Adrenal gland (tissue), 12 donors: ENCODE measurements around the gene DNAJB2. TPM values are rescaled to one million over a fixed set of nuclear protein-coding genes. Genes with fewer than 3 reads are reported as not detected.
A peak's percentile ranks its signal among the peaks of the same experiment; 100 is the strongest.
"Not testable (repeated sequence)": the region's sequence is repeated elsewhere in the genome, so short reads cannot be mapped to it uniquely, and the experiment has no call there.

Experiments
- DNase-seq, 7 donors: peaks; one replicate each; pipeline ENCODE4 v3.0.0-alpha.2; 2019 to 2020
- H3K27ac ChIP-seq, 5 donors: fragments of 200-600 bp; sonication (generic) in 4 of 5; 1 replicate in 3 of 5; 2 replicates in 2 of 5; pipeline versions ENCODE4 v1.5.1 to v1.8.0; 2016 to 2020; ENCODE audit warnings: mild to moderate bottlenecking in 1 of 5
- H3K27me3 ChIP-seq: fragments of 200-600 bp; 2 replicates; pipeline ENCODE4 v1.8.0; 2021
- H3K36me3 ChIP-seq, 2 donors: fragments of 200-600 bp; replicated peaks in 1 of 2; 1 replicate in 1 of 2; 2 replicates in 1 of 2; pipeline versions ENCODE4 v1.5.1 to v1.8.0; 2018 to 2022
- H3K4me1 ChIP-seq, 2 donors: fragments of 200-600 bp; replicated peaks in 1 of 2; 1 replicate in 1 of 2; 2 replicates in 1 of 2; pipeline versions ENCODE4 v1.5.1 to v1.8.0; 2018 to 2021
- H3K4me3 ChIP-seq, 4 donors: fragments of 200-600 bp; sonication (generic) in 3 of 4; one replicate each; pipeline ENCODE4 v1.5.1; 2016 to 2018
- H3K9me3 ChIP-seq, 3 donors: fragments of 200-600 bp; sonication (generic) in 1 of 3; replicated peaks in 1 of 3; 1 replicate in 2 of 3; 2 replicates in 1 of 3; pipeline versions ENCODE4 v1.5.1 to v1.8.0; 2016 to 2021
- POLR2A ChIP-seq, 2 donors: fragments of 450-650 bp; IDR thresholded peaks; one replicate each; pipeline ENCODE4 v1.6.1; 2017; ENCODE audit warnings: antibody characterized with exemption in 2 of 2, mild to moderate bottlenecking in 2 of 2, moderate library complexity in 1 of 2
- WGBS, 4 donors: extraction: QIAGEN DNeasy Blood & Tissue Kit in 2 of 4; methylation state at CpG; one replicate each; pipeline versions ENCODE4 v1.1.5 to v1.1.7; 2013 to 2017; 5-methylcytosine and 5-hydroxymethylcytosine counted together
- intact Hi-C, 2 donors: fragments of 100-400 bp; cut with DNase I; formaldehyde crosslinking; loops; one replicate each; pipeline versions ENCODE4 v1.14.1 to v1.15.0; 2022 to 2023
- polyA plus RNA-seq, 3 donors: library from polyadenylated mRNA; stranded (reverse); fragments of 200-250 nt in 2 of 3; fragments of 350-450 nt in 1 of 3; fragmentation: Illumina TruSeq in 1 of 3; extraction: RNeasy Lipid Tissue Mini Kit (QIAGEN cat#74804) in 1 of 3; gene quantifications; one replicate each; pipeline ENCODE4 v1.2.3, GENCODE V29; 2013 to 2014
- total RNA-seq, 9 donors: library from RNA; depleted of rRNA in 4 of 9; stranded (reverse); fragments of >200 nt in 4 of 9; fragments of 120-200 nt in 1 of 9; fragmentation: NEBNext Ultra II Directional in 1 of 9; extraction: Animal tissue kit (Norgen Biotek cat#: 25700) in 1 of 9; gene quantifications; one replicate each; pipeline versions ENCODE4 v1.1.0 to v1.2.4, GENCODE V29; 2013 to 2023
- TF ChIP-seq, protein P1 (sequence below), 6 experiments: fragments of 450-650 bp in 4 of 6; fragments of 200-600 bp in 2 of 6; sonication (generic) in 1 of 6; IDR thresholded peaks; 1 replicate in 5 of 6; 2 replicates in 1 of 6; pipeline versions ENCODE4 v1.5.1 to v1.8.0; 2016 to 2021; ENCODE audit warnings: antibody characterized with exemption in 6 of 6, mild to moderate bottlenecking in 2 of 6, moderate library complexity in 1 of 6
- donor health status: healthy with polysubstance abuse.
- donor health status: Bipolar disorder and iron deficiency.
- donor health status: DM: yes; HTN: yes; CAD: no.
- donor health status: DM: no; HTN: no; CAD: no.
- donor health status: DM: no; HTN: no; CAD: no.
- donor health status: DM: yes; HTN: yes; CAD: no.

Gene DNAJB2
- total and polyA plus RNA-seq, 12 donors: 80.6 to 201 (median 137) TPM

DNA sequence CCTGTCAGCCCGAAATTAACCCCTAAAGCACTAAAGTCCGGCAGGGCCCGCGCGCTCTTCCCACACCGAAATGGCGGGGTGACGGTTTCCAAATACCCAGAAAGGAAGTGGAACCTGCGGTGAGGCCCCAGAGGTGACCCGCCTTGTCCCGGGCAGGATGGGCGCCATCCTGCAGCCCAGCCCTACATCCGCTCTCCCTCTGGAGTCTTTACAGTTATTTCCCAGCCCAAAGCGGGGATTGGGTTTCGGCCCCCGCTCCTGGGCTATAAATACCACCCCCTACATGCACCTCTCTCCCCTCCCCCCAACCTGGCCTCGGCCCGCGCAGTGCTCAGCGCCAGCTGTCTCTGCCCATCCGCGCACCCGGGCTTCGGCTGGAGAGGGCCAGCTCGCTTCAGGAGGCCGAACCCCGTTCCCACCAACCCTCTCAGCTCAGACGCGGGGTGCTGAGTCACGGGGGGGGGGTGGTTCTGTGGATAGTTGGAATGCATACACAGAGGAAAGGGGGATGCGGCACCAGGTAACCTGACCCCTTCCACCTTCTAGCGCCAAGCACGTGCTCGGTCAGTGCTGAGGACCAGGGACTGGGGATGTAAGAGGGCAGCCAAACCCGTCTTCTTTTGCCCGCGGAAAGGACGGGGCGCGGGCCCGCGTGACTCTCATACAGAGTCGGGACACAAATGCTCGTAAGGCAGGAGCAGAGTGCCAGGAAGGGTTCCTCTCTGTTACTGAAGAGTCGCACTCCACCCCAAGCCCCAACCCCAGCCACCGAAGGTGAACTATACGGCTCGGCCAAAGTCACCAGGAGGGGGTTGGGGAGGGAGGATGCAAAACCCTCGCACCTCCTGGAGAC lies 26.0 kb upstream of the DNAJB2 start, which contains the start of gene TUBA4B:
Gene TUBA4B, plus strand, starts transcription at position 344 of the 853 bp plus-strand sequence. Its CDS starts 165 bp downstream, at position 509.
- Histone ChIP-seq H3K27ac (peak within 1 kb of the TSS in 4 of 5 donors; percentile 74 to 93 (median 84)), H3K4me3 (peak within 1 kb of the TSS; percentile 5 to 71 (median 56)), H3K27me3 (no peaks in the 10 kb centered on the region), H3K4me1 (peaks cover 23 to 40% of the 10 kb centered on the region in 2 donors), H3K9me3 (no peaks in the 10 kb centered on the region), H3K36me3 (peaks cover 0 to 4% of the 10 kb centered on the region in 2 donors)
- no peak for TF ChIP-seq POLR2A (IDR thresholded peaks at IDR 0.05)
- TF ChIP-seq, protein P1, sequence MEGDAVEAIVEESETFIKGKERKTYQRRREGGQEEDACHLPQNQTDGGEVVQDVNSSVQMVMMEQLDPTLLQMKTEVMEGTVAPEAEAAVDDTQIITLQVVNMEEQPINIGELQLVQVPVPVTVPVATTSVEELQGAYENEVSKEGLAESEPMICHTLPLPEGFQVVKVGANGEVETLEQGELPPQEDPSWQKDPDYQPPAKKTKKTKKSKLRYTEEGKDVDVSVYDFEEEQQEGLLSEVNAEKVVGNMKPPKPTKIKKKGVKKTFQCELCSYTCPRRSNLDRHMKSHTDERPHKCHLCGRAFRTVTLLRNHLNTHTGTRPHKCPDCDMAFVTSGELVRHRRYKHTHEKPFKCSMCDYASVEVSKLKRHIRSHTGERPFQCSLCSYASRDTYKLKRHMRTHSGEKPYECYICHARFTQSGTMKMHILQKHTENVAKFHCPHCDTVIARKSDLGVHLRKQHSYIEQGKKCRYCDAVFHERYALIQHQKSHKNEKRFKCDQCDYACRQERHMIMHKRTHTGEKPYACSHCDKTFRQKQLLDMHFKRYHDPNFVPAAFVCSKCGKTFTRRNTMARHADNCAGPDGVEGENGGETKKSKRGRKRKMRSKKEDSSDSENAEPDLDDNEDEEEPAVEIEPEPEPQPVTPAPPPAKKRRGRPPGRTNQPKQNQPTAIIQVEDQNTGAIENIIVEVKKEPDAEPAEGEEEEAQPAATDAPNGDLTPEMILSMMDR (IDR thresholded peaks at IDR 0.05): no peak
- DNase-seq: peak; percentile 43 to 65 (median 55)
- WGBS, 4 donors: 6 to 9% (median 7%) methylated on average over 29 to 49 of the region's 49 CpGs
- intact Hi-C loops: no loop called here

DNA sequence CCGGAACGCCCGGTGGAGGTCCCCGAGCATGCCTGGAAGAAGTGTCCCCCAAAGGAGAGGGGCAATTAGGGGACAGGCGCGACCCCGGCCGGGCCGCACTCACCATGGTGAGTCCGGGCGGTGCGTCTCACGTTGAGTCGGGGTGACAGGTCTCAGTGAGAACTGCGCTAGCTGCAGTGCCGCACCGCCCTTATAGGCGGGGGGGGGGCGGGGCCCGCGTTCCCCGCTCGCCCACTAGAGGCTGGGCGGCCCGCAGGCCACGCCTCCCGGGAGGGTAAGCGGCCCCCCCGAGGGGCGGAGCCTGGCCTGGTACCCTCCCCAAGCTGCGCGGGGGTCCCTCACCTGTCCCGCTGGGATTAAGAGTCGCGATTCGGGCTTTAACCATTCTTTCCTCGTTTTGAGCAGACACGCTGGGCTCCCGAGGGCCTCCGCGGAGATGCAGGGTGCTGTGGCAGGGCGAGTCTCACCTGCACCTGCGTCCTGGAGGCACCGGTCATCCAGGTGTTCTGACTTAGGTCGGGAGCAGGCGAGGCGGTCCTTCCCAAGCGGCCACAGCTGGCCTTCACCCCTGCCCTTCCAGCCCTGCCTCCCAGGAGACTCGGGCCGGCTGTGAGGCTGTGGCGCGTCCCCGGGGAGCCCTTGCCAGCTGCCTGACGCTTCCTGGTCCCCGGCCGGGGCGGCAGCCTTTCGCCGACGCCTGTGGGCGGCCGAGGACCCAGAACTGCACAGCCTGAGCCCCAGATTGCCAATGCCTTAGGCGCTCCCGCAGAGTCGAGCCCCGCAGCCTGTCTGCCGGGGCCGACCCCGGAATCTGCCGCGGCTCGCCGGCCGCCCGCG lies 25.2 kb upstream of the DNAJB2 start, which contains the start of gene TUBA4A:
Gene TUBA4A, minus strand, starts transcription at position 166 of the 837 bp plus-strand sequence. Its CDS starts 60 bp downstream, at position 106.
- intact Hi-C loops: no loop called here
- 0 to 1% (median 0%) methylated on average over 11 to 76 of the region's 76 CpGs for WGBS, 4 donors
- H3K27me3 ChIP-seq: no peaks in the 10 kb centered on the region
- no peaks in the 10 kb centered on the region for H3K9me3 ChIP-seq
- TF ChIP-seq POLR2A (IDR thresholded peaks at IDR 0.05): peak; percentile 94 to 95
- TF ChIP-seq, protein P1 (IDR thresholded peaks at IDR 0.05): peak in 5 of 6 experiments; percentile 7 to 29 (median 23)
- peaks cover 22 to 39% of the 10 kb centered on the region in 2 donors for H3K4me1 ChIP-seq
- peak; percentile 77 to 92 (median 89) for DNase-seq
- peak within 1 kb of the TSS in 4 of 5 donors; percentile 74 to 93 (median 84) for H3K27ac ChIP-seq
- H3K36me3 ChIP-seq: no peaks in the 10 kb centered on the region
- H3K4me3 ChIP-seq: peak within 1 kb of the TSS; percentile 5 to 71 (median 56)

DNA sequence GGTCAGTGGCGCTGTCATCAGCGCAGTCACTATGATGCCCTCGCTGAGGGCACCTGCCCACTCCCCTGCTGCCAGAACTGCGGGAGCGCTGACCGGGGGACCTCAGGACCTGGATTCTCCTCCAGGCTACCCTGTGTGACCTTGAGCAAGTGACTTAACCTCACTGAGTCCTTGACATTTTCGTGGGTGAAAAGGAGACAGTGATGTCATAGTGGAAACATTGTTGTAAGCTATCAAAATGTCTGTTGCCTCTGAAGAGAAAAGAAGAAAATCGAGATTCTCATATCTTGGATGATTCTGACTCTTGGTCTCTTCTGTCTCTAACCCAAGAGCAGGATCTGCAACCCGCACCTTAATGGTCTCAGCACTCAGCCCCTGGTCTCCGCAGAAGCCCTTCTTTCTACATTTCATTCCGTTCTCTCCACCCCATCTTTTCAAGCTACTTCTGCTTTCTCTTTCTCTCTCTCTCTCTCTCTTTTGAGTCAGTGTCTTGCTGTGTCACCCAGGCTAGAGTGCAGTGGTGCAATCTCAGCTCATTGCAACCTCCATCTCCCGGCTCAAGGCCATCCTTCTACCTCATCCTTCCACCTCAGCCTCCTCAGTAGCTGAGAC lies 24.5 kb upstream of the DNAJB2 start:
- WGBS, 4 donors: 8 to 17% (median 11%) methylated on average over 7 to 12 of the region's 12 CpGs
- Histone ChIP-seq H3K27ac (peak overlapping the region in 4 of 5 donors; percentile 74 to 93 (median 84)), H3K27me3 (no peaks in the 10 kb centered on the region), H3K9me3 (no peaks in the 10 kb centered on the region), H3K4me3 (peak overlapping the region in 3 of 4 donors; percentile 44 to 71 (median 68)), H3K36me3 (no peaks in the 10 kb centered on the region), H3K4me1 (peaks cover 15 to 32% of the 10 kb centered on the region in 2 donors)
- peak; percentile 58 to 76 (median 69) for DNase-seq
- intact Hi-C loops: no loop called here
- TF ChIP-seq POLR2A (IDR thresholded peaks at IDR 0.05): peak in 1 of 2 donors; percentile 52
- TF ChIP-seq, protein P1 (IDR thresholded peaks at IDR 0.05): no peak

DNA sequence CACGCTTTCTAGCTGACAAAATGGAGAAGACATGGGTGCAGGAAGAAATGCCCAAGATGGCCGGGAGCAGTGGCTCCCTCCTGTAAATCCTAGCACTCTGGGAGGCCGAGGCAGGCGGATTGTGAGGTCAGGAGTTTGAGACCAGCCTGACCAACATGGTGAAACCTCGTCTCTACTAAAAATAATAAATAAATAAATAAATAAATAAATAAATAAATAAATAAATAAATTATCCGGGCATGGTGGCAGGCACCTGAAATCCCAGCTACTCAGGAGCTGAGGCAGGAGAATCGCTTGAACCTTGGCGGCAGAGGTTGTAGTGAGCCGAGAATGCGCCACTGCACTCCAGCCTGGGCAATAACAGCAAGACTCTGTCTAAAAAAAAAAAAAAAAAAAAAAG lies 20.2 kb upstream of the DNAJB2 start:
- H3K4me3 ChIP-seq, intact Hi-C loops, H3K9me3 ChIP-seq, H3K27ac ChIP-seq, H3K36me3 ChIP-seq, H3K4me1 ChIP-seq, DNase-seq, H3K27me3 ChIP-seq: not testable (repeated sequence)
- WGBS, 4 donors: 83 to 89% (median 87%) methylated on average over 10 of the region's 10 CpGs
